HCT116 (cell line): ENCODE data around the gene CPNE7. TPM values are rescaled to one million over a fixed set of nuclear protein-coding genes. Genes with fewer than 3 reads are reported as not detected.

ENCODE experiments used
- ATAC-seq: fragments of 200-7000 bp; cut with Tn5 transposase; 2 replicates; pipeline ENCODE4 v1.9.1; 2020; ENCODE audit warnings: mild to moderate bottlenecking, moderate library complexity
- BruUV-seq: library from RNA; stranded (reverse); fragments of 400-500 nt; replicated peaks from 2 replicates; lab custom pipeline; 2021; lab: Mats Ljungman, UMichigan
- CTCF ChIA-PET: fragments of 300-600 bp; sonication (Branson Sonifier 250); formaldehyde crosslinking; loops from one replicate; lab custom pipeline; 2021; ENCODE audit warnings: antibody characterized with exemption; lab: Charles Lee
- POLR2A ChIA-PET: fragments of 300-600, 350-600 bp; sonication (Branson Sonifier 250); formaldehyde crosslinking; loops from one replicate; lab custom pipeline; 2021; ENCODE audit warnings: antibody characterized with exemption; lab: Charles Lee
- RAD21 ChIA-PET, 2 experiments: fragments of 300-600 bp; sonication (Branson Sonifier 250); formaldehyde crosslinking; loops; one replicate each; lab custom pipeline; 2023; ENCODE audit warnings: low total read pairs in 2 of 2; ENCODE audit not compliant: uncharacterized antibody in 2 of 2, unreplicated experiment in 2 of 2, low non-redundant PET in 1 of 2; lab: Charles Lee
- DNase-seq: peaks from one replicate; pipeline ENCODE4 v3.0.0-alpha.2; 2010; ENCODE audit warnings: low read depth, low spot score
- H2AFZ ChIP-seq: fragments of 200-600 bp; shearing (Covaris generic), sonication (generic); 2 replicates; pipeline ENCODE4 v1.6.1; 2017; ENCODE audit warnings: low read depth, mixed run types, mixed read lengths, antibody characterized with exemption, low read length; ENCODE audit not compliant: poor library complexity, severe bottlenecking
- H3K27ac ChIP-seq: 2 replicates; pipeline ENCODE4 v1.5.1; 2012; ENCODE audit warnings: low read depth, low read length
- H3K27me3 ChIP-seq: fragments of 200-600 bp; sonication (generic); 2 replicates; pipeline ENCODE4 v1.6.1; 2016; ENCODE audit warnings: mixed run types, low read length, mixed read lengths; ENCODE audit not compliant: insufficient read depth
- H3K36me3 ChIP-seq, 2 experiments: fragments of 200-500 bp in 1 of 2; fragments of 200-600 bp in 1 of 2; sonication (Bioruptor generic) in 1 of 2; sonication (generic) in 1 of 2; 2 replicates each; pipeline versions ENCODE4 v1.5.1 to v1.6.1; 2014 to 2016; ENCODE audit warnings: low read length in 2 of 2, inconsistent platforms in 1 of 2, mixed read lengths in 1 of 2, mixed run types in 1 of 2; ENCODE audit not compliant: insufficient read depth in 2 of 2, control insufficient read depth in 1 of 2
- H3K4me1 ChIP-seq, 2 experiments: fragments of 200-600 bp in 1 of 2; sonication (generic) in 1 of 2; 2 replicates each; pipeline versions ENCODE4 v1.5.1 to v1.6.1; 2012 to 2017; ENCODE audit warnings: low read length in 2 of 2, inconsistent platforms in 1 of 2, mild to moderate bottlenecking in 1 of 2, mixed read lengths in 1 of 2, mixed run types in 1 of 2, moderate library complexity in 1 of 2; ENCODE audit not compliant: insufficient read depth in 2 of 2, control insufficient read depth in 1 of 2
- H3K4me2 ChIP-seq: fragments of 200-600 bp; sonication (generic); 2 replicates; pipeline ENCODE4 v1.6.1; 2017; ENCODE audit warnings: mixed run types, low read length, mixed read lengths
- H3K4me3 ChIP-seq, 2 experiments: fragments of 200-600 bp in 1 of 2; sonication (generic) in 1 of 2; replicated peaks in 1 of 2; 2 replicates each; pipeline ENCODE4 v1.5.1; 2011 to 2016; ENCODE audit warnings: low read length in 2 of 2, control low read depth in 1 of 2, low read depth in 1 of 2, mild to moderate bottlenecking in 1 of 2, mixed read lengths in 1 of 2, mixed run types in 1 of 2
- H3K79me2 ChIP-seq: fragments of 200-600 bp; sonication (generic); 2 replicates; pipeline ENCODE4 v1.6.1; 2017; ENCODE audit warnings: mild to moderate bottlenecking, mixed run types, low read length, moderate library complexity, mixed read lengths; ENCODE audit not compliant: insufficient read depth
- H3K9ac ChIP-seq: fragments of 200-600 bp; sonication (generic); 2 replicates; pipeline ENCODE4 v1.6.1; 2016; ENCODE audit warnings: low read length, mixed read lengths
- H3K9me2 ChIP-seq: fragments of 200-600 bp; sonication (generic), shearing (Covaris generic); 2 replicates; pipeline ENCODE4 v1.6.1; 2017; ENCODE audit warnings: mixed run types, mild to moderate bottlenecking, moderate library complexity; ENCODE audit not compliant: insufficient read depth
- H3K9me3 ChIP-seq, 2 experiments: fragments of 200-500 bp in 1 of 2; fragments of 200-600 bp in 1 of 2; sonication (Bioruptor generic) in 1 of 2; sonication (generic) in 1 of 2; 2 replicates each; pipeline ENCODE4 v1.6.1; 2014 to 2017; ENCODE audit warnings: low read length in 2 of 2, mixed read lengths in 2 of 2, inconsistent platforms in 1 of 2, low read depth in 1 of 2, mild to moderate bottlenecking in 1 of 2, mixed run types in 1 of 2, moderate library complexity in 1 of 2; ENCODE audit not compliant: control insufficient read depth in 1 of 2, insufficient read depth in 1 of 2
- H4K20me1 ChIP-seq: fragments of 200-600 bp; sonication (generic), shearing (Covaris generic); 2 replicates; pipeline ENCODE4 v1.6.1; 2017; ENCODE audit warnings: mixed run types, mild to moderate bottlenecking, moderate library complexity; ENCODE audit not compliant: insufficient read depth
- CBX3 ChIP-seq: IDR thresholded peaks from 2 replicates; pipeline ENCODE4 v1.6.1; 2012; ENCODE audit warnings: low read depth
- CEBPB ChIP-seq: IDR thresholded peaks from 2 replicates; pipeline ENCODE4 v1.6.1; 2012; ENCODE audit warnings: low read depth
- ELF1 ChIP-seq: IDR thresholded peaks from 2 replicates; pipeline ENCODE4 v1.6.1; 2012; ENCODE audit warnings: low read depth, borderline replicate concordance
- FOSL1 ChIP-seq: IDR thresholded peaks from 2 replicates; pipeline ENCODE4 v1.6.1; 2012; ENCODE audit warnings: low read depth
- POLR2A ChIP-seq: IDR thresholded peaks from 2 replicates; pipeline ENCODE4 v1.7.0; 2011; ENCODE audit warnings: borderline replicate concordance; ENCODE audit not compliant: insufficient read depth, insufficient read length; ENCODE audit errors: extremely low read depth
- SP1 ChIP-seq: IDR thresholded peaks from 2 replicates; pipeline ENCODE4 v1.6.1; 2012; ENCODE audit warnings: low read depth
- intact Hi-C: fragments of 100-400 bp; cut with micrococcal nuclease; formaldehyde crosslinking; loops from 2 replicates; pipeline ENCODE4 v1.10.0; 2022
- total RNA-seq: library from RNA; stranded (reverse); gene quantifications from one replicate; pipeline ENCODE4 v1.2.1, GENCODE V29; 2021; ENCODE audit not compliant: unreplicated experiment

Gene CPNE7
- total RNA-seq, 1 experiment from 2014 or later, result 201 TPM

- Histone ChIP-seq H3K9me2 (no peaks in the 10 kb centered on the region), H3K4me3 (no peak overlapping the region), H3K4me2 (no peak overlapping the region), H3K27ac (no peak overlapping the region), H3K27me3 (no peaks in the 10 kb centered on the region), H2AFZ (no peak overlapping the region), H3K9me3 (no peaks in the 10 kb centered on the region), H3K9ac (no peak overlapping the region), H3K79me2 (peaks cover 10% of the 10 kb centered on the region; the same call in 1 of the 2 replicates), H4K20me1 (no peaks in the 10 kb centered on the region), H3K4me1 (no peaks in the 10 kb centered on the region), H3K36me3 (peaks cover 46 to 48% of the 10 kb centered on the region in 2 experiments)
- CTCF ChIA-PET, result no interaction called here
- BruUV-seq, result no TSS peak
- POLR2A ChIA-PET, result no interaction called here
- ATAC-seq (no peak), DNase-seq (no peak)
- intact Hi-C loops, result no loop called here
- RAD21 ChIA-PET, result no interaction called here
- TF ChIP-seq FOSL1 (no peak), CEBPB (no peak), SP1 (no peak), POLR2A (no peak)
Measured at GRCh38 chr16:89536371-89536770, 39.2 kb upstream of the CPNE7 start.

GRCh38 chr16:89536886-89537548, 38.5 kb upstream of the CPNE7 start:
- Histone ChIP-seq H2AFZ (no peak overlapping the region), H3K79me2 (peaks cover 10% of the 10 kb centered on the region; the same call in 1 of the 2 replicates), H3K9me2 (no peaks in the 10 kb centered on the region), H3K9me3 (no peaks in the 10 kb centered on the region), H3K4me1 (no peaks in the 10 kb centered on the region), H3K4me3 (no peak overlapping the region), H3K9ac (no peak overlapping the region), H3K27me3 (no peaks in the 10 kb centered on the region), H3K4me2 (no peak overlapping the region), H3K36me3 (peaks cover 46 to 48% of the 10 kb centered on the region in 2 experiments), H3K27ac (no peak overlapping the region), H4K20me1 (no peaks in the 10 kb centered on the region)
- no TSS peak for BruUV-seq
- no peak for DNase-seq
- ATAC-seq, result no peak
- CTCF ChIA-PET, result no interaction called here
- intact Hi-C loops, result no loop called here
- POLR2A ChIA-PET, result no interaction called here
- RAD21 ChIA-PET, result no interaction called here
- no peak for TF ChIP-seq FOSL1
- no peak for TF ChIP-seq ELF1
- no peak for TF ChIP-seq CBX3
